Measurements from ENCODE around the gene SPTLC3. TPM values are rescaled to one million over a fixed set of nuclear protein-coding genes. Genes with fewer than 3 reads are reported as not detected.

Gene SPTLC3
- total RNA-seq, 3 donors from 2014 or later, result 7.2 to 18.2 (median 9.7) TPM

DNA sequence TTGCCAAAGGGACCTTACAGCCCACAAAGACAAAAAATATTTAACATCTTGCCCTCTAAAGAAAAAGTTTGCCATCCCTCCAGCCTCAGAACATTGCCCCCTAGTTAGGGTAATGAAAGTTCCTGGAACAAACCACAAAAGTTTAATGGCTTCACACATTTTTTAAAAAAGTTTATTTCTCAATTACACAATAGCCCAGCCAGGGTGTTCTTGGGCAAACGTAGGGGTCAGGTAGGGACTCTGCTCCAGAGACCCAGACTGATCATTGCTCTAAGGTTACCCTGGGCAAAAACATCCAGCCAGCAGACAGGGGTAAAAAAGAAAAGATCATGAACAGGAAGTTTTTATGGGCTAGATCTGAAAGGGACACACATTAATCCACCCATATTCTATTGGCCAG is 207.8 kb downstream of the SPTLC3 start:
- no peaks in the 10 kb centered on the region for H3K36me3 ChIP-seq (ENCODE audit: low read depth)
- no peak for ATAC-seq
- TF ChIP-seq, protein P1, sequence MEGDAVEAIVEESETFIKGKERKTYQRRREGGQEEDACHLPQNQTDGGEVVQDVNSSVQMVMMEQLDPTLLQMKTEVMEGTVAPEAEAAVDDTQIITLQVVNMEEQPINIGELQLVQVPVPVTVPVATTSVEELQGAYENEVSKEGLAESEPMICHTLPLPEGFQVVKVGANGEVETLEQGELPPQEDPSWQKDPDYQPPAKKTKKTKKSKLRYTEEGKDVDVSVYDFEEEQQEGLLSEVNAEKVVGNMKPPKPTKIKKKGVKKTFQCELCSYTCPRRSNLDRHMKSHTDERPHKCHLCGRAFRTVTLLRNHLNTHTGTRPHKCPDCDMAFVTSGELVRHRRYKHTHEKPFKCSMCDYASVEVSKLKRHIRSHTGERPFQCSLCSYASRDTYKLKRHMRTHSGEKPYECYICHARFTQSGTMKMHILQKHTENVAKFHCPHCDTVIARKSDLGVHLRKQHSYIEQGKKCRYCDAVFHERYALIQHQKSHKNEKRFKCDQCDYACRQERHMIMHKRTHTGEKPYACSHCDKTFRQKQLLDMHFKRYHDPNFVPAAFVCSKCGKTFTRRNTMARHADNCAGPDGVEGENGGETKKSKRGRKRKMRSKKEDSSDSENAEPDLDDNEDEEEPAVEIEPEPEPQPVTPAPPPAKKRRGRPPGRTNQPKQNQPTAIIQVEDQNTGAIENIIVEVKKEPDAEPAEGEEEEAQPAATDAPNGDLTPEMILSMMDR (IDR thresholded peaks at IDR 0.05), result no peak
- no peaks in the 10 kb centered on the region for H3K9me3 ChIP-seq
- DNase-seq, result no peak
- peaks cover 14% of the 10 kb centered on the region for H3K4me1 ChIP-seq (ENCODE audit: low read depth)
- intact Hi-C loops (cut with DNase I, micrococcal nuclease), result no loop called here
- no peak overlapping the region for H3K4me3 ChIP-seq

Other genes starting within 250 kb of the SPTLC3 start
- under 1 TPM; 0.14 to 0.72 (median 0.66) TPM for gene ISM1, start 212.3 kb downstream of the SPTLC3 start, total RNA-seq